Kidney (tissue), 14 donors: ENCODE results near the gene CHRNE. TPM values are rescaled to one million over a fixed set of nuclear protein-coding genes. Genes with fewer than 3 reads are reported as not detected.

Experiments
- DNase-seq, 5 donors: peaks; one replicate each; pipeline ENCODE4 v3.0.0-alpha.2; 2013 to 2020
- FAIRE-seq: peaks from 2 replicates; lab custom pipeline; 2012; peaks lifted over from hg19 to GRCh38; lab: Jason Lieb, UNC
- H3K27ac ChIP-seq, 2 donors: one replicate each; pipeline ENCODE4 v1.7.0; 2013; ENCODE audit warnings: low read depth in 2 of 2, low read length in 2 of 2, inconsistent platforms in 1 of 2
- H3K27me3 ChIP-seq: one replicate; pipeline ENCODE4 v1.7.1; 2013; ENCODE audit warnings: low read length, inconsistent platforms; ENCODE audit not compliant: control insufficient read depth, insufficient read depth
- H3K36me3 ChIP-seq, 3 donors: one replicate each; pipeline versions ENCODE4 v1.7.0 to v1.7.1; 2013; ENCODE audit warnings: low read length in 3 of 3, control low read depth in 1 of 3, inconsistent platforms in 1 of 3; ENCODE audit not compliant: insufficient read depth in 3 of 3, control insufficient read depth in 2 of 3
- H3K4me1 ChIP-seq, 3 donors: one replicate each; pipeline versions ENCODE4 v1.7.0 to v1.7.1; 2013; ENCODE audit warnings: low read length in 3 of 3, inconsistent platforms in 1 of 3, low read depth in 1 of 3; ENCODE audit not compliant: control insufficient read depth in 2 of 3, insufficient read depth in 2 of 3
- H3K4me3 ChIP-seq, 3 donors: one replicate each; pipeline versions ENCODE4 v1.7.0 to v1.8.1; 2013; ENCODE audit warnings: low read length in 3 of 3, control low read depth in 1 of 3, inconsistent platforms in 1 of 3
- H3K9ac ChIP-seq, 3 donors: one replicate each; pipeline versions ENCODE4 v1.7.0 to v1.7.1; 2013; ENCODE audit warnings: low read length in 3 of 3, control low read depth in 1 of 3, inconsistent platforms in 1 of 3
- H3K9me3 ChIP-seq, 3 donors: one replicate each; pipeline versions ENCODE4 v1.7.0 to v1.7.1; 2013; ENCODE audit warnings: low read length in 3 of 3, control low read depth in 1 of 3, inconsistent platforms in 1 of 3; ENCODE audit not compliant: control insufficient read depth in 2 of 3, insufficient read depth in 1 of 3
- intact Hi-C: fragments of 100-400 bp; cut with DNase I; formaldehyde crosslinking; loops from one replicate; pipeline ENCODE4 v1.11.1; 2022
- polyA plus RNA-seq: library from polyadenylated mRNA; stranded (reverse); fragments of 350-450 nt; fragmentation: Illumina TruSeq; extraction: RNeasy Lipid Tissue Mini Kit (QIAGEN cat#74804); gene quantifications from one replicate; pipeline ENCODE4 v1.2.3, GENCODE V29; 2014; ENCODE audit warnings: low read depth, low replicate concordance; ENCODE audit not compliant: insufficient read depth
- total RNA-seq: library from RNA; stranded (reverse); fragmentation: NEBNext Ultra II Directional; extraction: Animal tissue kit (Norgen Biotek cat#: 25700); gene quantifications from one replicate; pipeline ENCODE4 v1.2.1, GENCODE V29; 2021
- TF ChIP-seq, protein P1 (sequence below): IDR thresholded peaks from 3 replicates; pipeline ENCODE4 v1.5.1; 2012; ENCODE audit warnings: mild to moderate bottlenecking, moderate library complexity, borderline replicate concordance; ENCODE audit not compliant: insufficient read depth; ENCODE audit errors: extremely low read depth
- donor health status: control.
- donor health status: control.
- donor health status: control.
- donor health status: control.
- donor health status: control.
- donor health status: DM: yes; HTN: yes; CAD: no.
- donor health status: Normal renal cell carcinoma (clear cell type).

CHRNE gene
- total and polyA plus RNA-seq, 2 donors from 2014 or later = 0.82 to 1.3 TPM

DNA sequence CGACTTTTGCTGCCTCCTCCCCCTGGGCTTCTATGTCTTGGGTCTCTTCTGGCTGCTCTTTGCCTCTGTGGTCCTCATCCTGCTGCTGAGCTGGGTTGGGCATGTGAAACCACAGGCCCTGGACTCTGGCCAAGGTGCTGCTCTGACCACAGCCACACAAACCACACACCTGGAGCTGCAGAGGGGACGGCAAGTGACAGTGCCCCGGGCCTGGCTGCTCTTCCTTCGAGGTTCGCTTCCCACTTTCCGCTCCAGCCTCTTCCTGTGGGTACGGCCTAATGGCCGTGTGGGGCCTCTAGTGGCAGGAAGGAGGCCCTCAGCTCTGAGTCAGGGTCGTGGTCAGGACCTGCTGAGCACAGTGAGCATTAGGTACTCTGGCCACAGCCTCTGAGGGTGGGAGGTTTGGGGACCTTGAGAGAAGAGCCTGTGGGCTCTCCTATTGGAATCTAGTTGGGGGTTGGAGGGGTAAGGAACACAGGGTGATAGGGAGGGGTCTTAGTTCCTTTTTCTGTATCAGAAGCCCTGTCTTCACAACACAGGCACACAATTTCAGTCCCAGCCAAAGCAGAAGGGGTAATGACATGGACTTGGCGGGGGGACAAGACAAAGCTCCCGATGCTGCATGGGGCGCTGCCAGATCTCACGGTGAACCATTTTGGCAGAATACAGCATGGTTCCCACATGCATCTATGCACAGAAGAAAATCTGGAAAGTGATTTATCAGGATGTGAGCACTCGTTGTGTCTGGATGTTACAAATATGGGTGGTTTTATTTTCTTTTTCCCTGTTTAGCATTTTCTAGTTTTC, 31.5 kb upstream of the CHRNE start:
- DNase-seq (peak in 2 of 5 donors; percentile 34 to 79), FAIRE-seq (no peak)
- Histone ChIP-seq H3K4me1 (peaks cover 0 to 20% (median 12%) of the 10 kb centered on the region in 3 donors), H3K4me3 (no peak overlapping the region), H3K27ac (no peak overlapping the region), H3K9ac (peak overlapping the region in 1 of 3 donors; percentile 19), H3K9me3 (no peaks in the 10 kb centered on the region), H3K27me3 (no peaks in the 10 kb centered on the region), H3K36me3 (peaks cover 0 to 14% (median 3%) of the 10 kb centered on the region in 3 donors)
- intact Hi-C loops = no loop called here
- TF ChIP-seq, protein P1, sequence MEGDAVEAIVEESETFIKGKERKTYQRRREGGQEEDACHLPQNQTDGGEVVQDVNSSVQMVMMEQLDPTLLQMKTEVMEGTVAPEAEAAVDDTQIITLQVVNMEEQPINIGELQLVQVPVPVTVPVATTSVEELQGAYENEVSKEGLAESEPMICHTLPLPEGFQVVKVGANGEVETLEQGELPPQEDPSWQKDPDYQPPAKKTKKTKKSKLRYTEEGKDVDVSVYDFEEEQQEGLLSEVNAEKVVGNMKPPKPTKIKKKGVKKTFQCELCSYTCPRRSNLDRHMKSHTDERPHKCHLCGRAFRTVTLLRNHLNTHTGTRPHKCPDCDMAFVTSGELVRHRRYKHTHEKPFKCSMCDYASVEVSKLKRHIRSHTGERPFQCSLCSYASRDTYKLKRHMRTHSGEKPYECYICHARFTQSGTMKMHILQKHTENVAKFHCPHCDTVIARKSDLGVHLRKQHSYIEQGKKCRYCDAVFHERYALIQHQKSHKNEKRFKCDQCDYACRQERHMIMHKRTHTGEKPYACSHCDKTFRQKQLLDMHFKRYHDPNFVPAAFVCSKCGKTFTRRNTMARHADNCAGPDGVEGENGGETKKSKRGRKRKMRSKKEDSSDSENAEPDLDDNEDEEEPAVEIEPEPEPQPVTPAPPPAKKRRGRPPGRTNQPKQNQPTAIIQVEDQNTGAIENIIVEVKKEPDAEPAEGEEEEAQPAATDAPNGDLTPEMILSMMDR = no peak

DNA sequence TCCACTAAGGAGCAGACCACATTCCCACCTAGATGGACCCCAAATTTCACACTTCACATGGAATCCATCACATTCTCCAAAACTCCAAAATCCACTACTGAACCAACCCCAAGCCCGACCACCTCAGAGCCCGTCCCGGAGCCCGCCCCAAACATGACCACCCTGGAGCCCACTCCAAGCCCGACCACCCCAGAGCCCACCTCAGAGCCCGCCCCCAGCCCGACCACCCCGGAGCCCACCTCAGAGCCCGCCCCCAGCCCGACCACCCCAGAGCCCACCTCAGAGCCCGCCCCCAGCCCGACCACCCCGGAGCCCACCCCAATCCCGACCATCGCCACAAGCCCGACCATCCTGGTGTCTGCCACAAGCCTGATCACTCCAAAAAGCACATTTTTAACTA, 30.7 kb upstream of the CHRNE start:
- no peak for FAIRE-seq
- Histone ChIP-seq H3K4me3 (no peak overlapping the region), H3K27me3 (no peaks in the 10 kb centered on the region), H3K9ac (peak overlapping the region in 1 of 3 donors; percentile 19), H3K36me3 (peaks cover 0 to 14% (median 3%) of the 10 kb centered on the region in 3 donors), H3K27ac (no peak overlapping the region), H3K9me3 (no peaks in the 10 kb centered on the region), H3K4me1 (peaks cover 0 to 13% (median 5%) of the 10 kb centered on the region in 3 donors)
- intact Hi-C loops = no loop called here
- TF ChIP-seq, protein P1 = no peak
- peak in 1 of 5 donors; percentile 62 for DNase-seq

DNA sequence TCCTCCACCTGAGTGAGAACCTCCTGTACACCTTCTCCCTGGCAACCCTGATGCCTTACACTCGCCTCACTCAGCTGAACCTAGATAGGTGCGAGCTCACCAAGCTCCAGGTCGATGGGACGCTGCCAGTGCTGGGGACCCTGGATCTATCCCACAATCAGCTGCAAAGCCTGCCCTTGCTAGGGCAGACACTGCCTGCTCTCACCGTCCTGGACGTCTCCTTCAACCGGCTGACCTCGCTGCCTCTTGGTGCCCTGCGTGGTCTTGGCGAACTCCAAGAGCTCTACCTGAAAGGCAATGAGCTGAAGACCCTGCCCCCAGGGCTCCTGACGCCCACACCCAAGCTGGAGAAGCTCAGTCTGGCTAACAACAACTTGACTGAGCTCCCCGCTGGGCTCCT, 29.9 kb upstream of the CHRNE start:
- intact Hi-C loops = no loop called here
- DNase-seq (peak in 1 of 5 donors; percentile 48), FAIRE-seq (no peak)

More for the DNA sequence above, 29.9 kb upstream of the CHRNE start:
- Histone ChIP-seq H3K27me3 (no peaks in the 10 kb centered on the region), H3K9me3 (no peaks in the 10 kb centered on the region), H3K4me1 (peaks cover 0 to 6% (median 0%) of the 10 kb centered on the region in 3 donors), H3K4me3 (no peak overlapping the region), H3K36me3 (peaks cover 0 to 9% (median under 1%) of the 10 kb centered on the region in 3 donors), H3K9ac (no peak overlapping the region), H3K27ac (no peak overlapping the region)
- TF ChIP-seq, protein P1 = no peak
